IMR-90 (cell line): ENCODE measurements around the gene IFNGR1. TPM values are rescaled to one million over a fixed set of nuclear protein-coding genes. Genes with fewer than 3 reads are reported as not detected.

Experiments used
- ATAC-seq: fragments of 200-7000 bp; cut with Tn5 transposase; 2 replicates; pipeline ENCODE4 v1.9.1; 2020; ENCODE audit warnings: low read depth, mild to moderate bottlenecking, moderate library complexity
- BruUV-seq: library from RNA; stranded (reverse); fragments of 400-500 nt; replicated peaks from 2 replicates; lab custom pipeline; 2021; lab: Mats Ljungman, UMichigan
- CTCF ChIA-PET: fragments of 300-600 bp; formaldehyde crosslinking; extraction: SDS; loops from one replicate; lab custom pipeline; 2021; ENCODE audit warnings: antibody characterized with exemption; lab: Yijun Ruan, JAX
- POLR2A ChIA-PET: fragments of 300-600 bp; sonication (Branson Sonifier 250); formaldehyde crosslinking; loops from one replicate; lab custom pipeline; 2022; ENCODE audit warnings: antibody characterized with exemption; ENCODE audit not compliant: unreplicated experiment; lab: Charles Lee
- DNase-seq: peaks from one replicate; pipeline ENCODE4 v3.0.0; 2013
- H2AFZ ChIP-seq: replicated peaks from 2 replicates; pipeline ENCODE3; 2013; ENCODE audit warnings: low read length, mild to moderate bottlenecking; ENCODE audit not compliant: poor library complexity
- H2AK5ac ChIP-seq: 2 replicates; pipeline ENCODE4 v1.6.1; 2013; ENCODE audit warnings: low read depth, low read length, inconsistent platforms
- H2AK9ac ChIP-seq: replicated peaks from 2 replicates; pipeline ENCODE3; 2013; ENCODE audit warnings: mild to moderate bottlenecking, low read depth, low read length, moderate library complexity; ENCODE audit not compliant: poor library complexity
- H2BK120ac ChIP-seq: 2 replicates; pipeline ENCODE4 v1.6.1; 2013; ENCODE audit warnings: low read depth, low read length, inconsistent platforms
- H2BK15ac ChIP-seq: 3 replicates; pipeline ENCODE4 v1.6.1; 2013; ENCODE audit warnings: low read depth, low read length, inconsistent platforms
- H2BK20ac ChIP-seq: 2 replicates; pipeline ENCODE4 v1.6.1; 2013; ENCODE audit warnings: low read depth, mild to moderate bottlenecking, inconsistent platforms, low read length, moderate library complexity
- H2BK5ac ChIP-seq: 2 replicates; pipeline ENCODE4 v1.6.1; 2013; ENCODE audit warnings: mild to moderate bottlenecking, low read depth, low read length, inconsistent platforms; ENCODE audit not compliant: poor library complexity, severe bottlenecking
- H3K14ac ChIP-seq: replicated peaks from 2 replicates; pipeline ENCODE4 v1.6.1; 2013; ENCODE audit warnings: low read depth, low read length, inconsistent platforms
- H3K18ac ChIP-seq: 2 replicates; pipeline ENCODE4 v1.6.1; 2013; ENCODE audit warnings: low read depth, low read length, control low read depth
- H3K23ac ChIP-seq: 2 replicates; pipeline ENCODE4 v1.6.1; 2013; ENCODE audit warnings: low read depth, low read length, inconsistent platforms
- H3K27ac ChIP-seq: 2 replicates; pipeline ENCODE4 v1.5.1; 2013; ENCODE audit warnings: mild to moderate bottlenecking, control low read depth, low read length; ENCODE audit not compliant: insufficient read depth
- H3K27me3 ChIP-seq: 2 replicates; pipeline ENCODE4 v1.6.1; 2013; ENCODE audit warnings: low read length; ENCODE audit not compliant: control insufficient read depth, insufficient read depth
- H3K36me3 ChIP-seq: 2 replicates; pipeline ENCODE4 v1.6.1; 2013; ENCODE audit warnings: low read length, mixed read lengths; ENCODE audit not compliant: control insufficient read depth, insufficient read depth
- H3K4ac ChIP-seq: 2 replicates; pipeline ENCODE4 v1.6.1; 2013; ENCODE audit warnings: low read depth, low read length, inconsistent platforms
- H3K4me1 ChIP-seq: 2 replicates; pipeline ENCODE4 v1.6.1; 2013; ENCODE audit warnings: low read length, mixed read lengths; ENCODE audit not compliant: control insufficient read depth, insufficient read depth
- H3K4me2 ChIP-seq: 2 replicates; pipeline ENCODE4 v1.6.1; 2013; ENCODE audit warnings: low read depth, mild to moderate bottlenecking, control low read depth, low read length, moderate library complexity
- H3K4me3 ChIP-seq: 2 replicates; pipeline ENCODE4 v1.5.1; 2013; ENCODE audit warnings: low read depth, mild to moderate bottlenecking, control low read depth, low read length, moderate library complexity; ENCODE audit not compliant: insufficient read depth
- H3K56ac ChIP-seq: 2 replicates; pipeline ENCODE4 v1.6.1; 2013; ENCODE audit warnings: low read length, inconsistent platforms; ENCODE audit not compliant: insufficient read depth; ENCODE audit errors: extremely low read depth
- H3K79me1 ChIP-seq, 2 experiments: 2 replicates each; pipeline ENCODE4 v1.6.1; 2013; ENCODE audit warnings: low read length in 2 of 2, inconsistent platforms in 1 of 2, low read depth in 1 of 2
- H3K9ac ChIP-seq: 2 replicates; pipeline ENCODE4 v1.6.1; 2013; ENCODE audit warnings: low read depth, low read length, control low read depth
- H3K9me1 ChIP-seq: 2 replicates; pipeline ENCODE4 v1.6.1; 2013; ENCODE audit warnings: low read length, inconsistent platforms; ENCODE audit not compliant: insufficient read depth
- H3K9me3 ChIP-seq: 2 replicates; pipeline ENCODE4 v1.6.1; 2013; ENCODE audit warnings: low read length; ENCODE audit not compliant: control insufficient read depth, insufficient read depth
- H4K20me1 ChIP-seq: 2 replicates; pipeline ENCODE4 v1.6.1; 2013; ENCODE audit warnings: low read length, inconsistent platforms; ENCODE audit not compliant: insufficient read depth
- H4K5ac ChIP-seq: 2 replicates; pipeline ENCODE4 v1.6.1; 2013; ENCODE audit warnings: mild to moderate bottlenecking, low read depth, low read length, control low read depth
- H4K8ac ChIP-seq, 2 experiments: 2 replicates each; pipeline ENCODE4 v1.6.1; 2013; ENCODE audit warnings: low read depth in 2 of 2, low read length in 2 of 2, control low read depth in 1 of 2, inconsistent platforms in 1 of 2
- H4K91ac ChIP-seq: 2 replicates; pipeline ENCODE4 v1.6.1; 2013; ENCODE audit warnings: low read depth, low read length, inconsistent platforms; ENCODE audit not compliant: insufficient read depth
- BHLHE40 ChIP-seq: fragments of 150-350 bp; IDR thresholded peaks from 2 replicates; pipeline ENCODE4 v1.6.1; 2016; ENCODE audit warnings: mild to moderate bottlenecking, low read depth, low read length
- CEBPB ChIP-seq: IDR thresholded peaks from 2 replicates; pipeline ENCODE4 v1.6.1; 2012; ENCODE audit warnings: low read depth, low read length, improper control_type of control experiment
- CHD1 ChIP-seq: IDR thresholded peaks from 2 replicates; pipeline ENCODE4 v1.6.1; 2012; ENCODE audit warnings: low read depth, low read length, improper control_type of control experiment
- CTCF ChIP-seq: conservative IDR thresholded peaks from 2 replicates; pipeline ENCODE4 v1.5.1; 2012; ENCODE audit warnings: mild to moderate bottlenecking, low read depth, low read length, improper control_type of control experiment
- ELK1 ChIP-seq: fragments of 150-350 bp; IDR thresholded peaks from 2 replicates; pipeline ENCODE4 v1.6.1; 2016; ENCODE audit warnings: low read depth, mild to moderate bottlenecking, low read length, moderate library complexity, borderline replicate concordance
- FOS ChIP-seq: fragments of 150-350 bp; IDR thresholded peaks from 2 replicates; pipeline ENCODE4 v1.6.1; 2016; ENCODE audit warnings: low read depth, low read length
- MAFK ChIP-seq: IDR thresholded peaks from 2 replicates; pipeline ENCODE4 v1.6.1; 2012; ENCODE audit warnings: low read depth, low read length, improper control_type of control experiment
- MAZ ChIP-seq: IDR thresholded peaks from 2 replicates; pipeline ENCODE4 v1.6.1; 2012; ENCODE audit warnings: low read depth, mild to moderate bottlenecking, low read length, improper control_type of control experiment, moderate library complexity, borderline replicate concordance
- MXI1 ChIP-seq: IDR thresholded peaks from 2 replicates; pipeline ENCODE4 v1.6.1; 2012; ENCODE audit warnings: low read depth, mild to moderate bottlenecking, low read length, moderate library complexity, borderline replicate concordance
- NFE2L2 ChIP-seq: fragments of 150-350 bp; IDR thresholded peaks from 2 replicates; pipeline ENCODE4 v1.6.1; 2016; ENCODE audit warnings: low read depth, mild to moderate bottlenecking, low read length
- POLR2A ChIP-seq: IDR thresholded peaks from 2 replicates; pipeline ENCODE4 v1.6.1; 2012; ENCODE audit warnings: mild to moderate bottlenecking, low read depth, low read length
- RAD21 ChIP-seq: IDR thresholded peaks from 2 replicates; pipeline ENCODE4 v1.6.1; 2012; ENCODE audit warnings: low read length, improper control_type of control experiment
- RCOR1 ChIP-seq: IDR thresholded peaks from 2 replicates; pipeline ENCODE4 v1.6.1; 2012; ENCODE audit warnings: mild to moderate bottlenecking, low read length, improper control_type of control experiment; ENCODE audit not compliant: insufficient replicate concordance
- RFX5 ChIP-seq: IDR thresholded peaks from 2 replicates; pipeline ENCODE4 v1.8.0; 2012; ENCODE audit warnings: low read depth, mild to moderate bottlenecking, low read length, moderate library complexity
- SMC3 ChIP-seq: fragments of 150-350 bp; IDR thresholded peaks from 2 replicates; pipeline ENCODE4 v1.6.1; 2016; ENCODE audit warnings: low read depth, mild to moderate bottlenecking, antibody characterized with exemption, low read length, moderate library complexity
- USF2 ChIP-seq: fragments of 150-350 bp; IDR thresholded peaks from 2 replicates; pipeline ENCODE4 v1.6.1; 2017; ENCODE audit warnings: mild to moderate bottlenecking, antibody characterized with exemption, low read length, low read depth
- WGBS, 2 experiments: methylation state at CpG; one replicate each; pipeline versions ENCODE4 v1.1.5 to v1.1.7; 2013; ENCODE audit warnings: missing lambda C conversion rate in 2 of 2; ENCODE audit not compliant: insufficient read length in 1 of 2; ENCODE audit errors: extremely low coverage in 2 of 2; 5-methylcytosine and 5-hydroxymethylcytosine counted together
- dilution Hi-C: fragments of 300-500 bp; cut with HindIII; formaldehyde crosslinking; loops from one replicate; pipeline ENCODE4 v1.14.3; 2018; ENCODE audit warnings: low sequenced_read_pairs; ENCODE audit not compliant: unreplicated experiment
- in situ Hi-C: fragments of 300-500 bp; cut with MboI; formaldehyde crosslinking; loops from 3 replicates; pipeline ENCODE4 v1.14.3; 2019; ENCODE audit warnings: low sequenced_read_pairs, inconsistent platforms, mixed read lengths
- intact Hi-C: fragments of 100-400 bp; cut with micrococcal nuclease; formaldehyde crosslinking; loops from 2 replicates; pipeline ENCODE4 v1.10.0; 2022
- polyA plus RNA-seq, 3 experiments: library from polyadenylated mRNA; depleted of rRNA; stranded (reverse); fragments of >200 nt; gene quantifications; 2 replicates each; pipeline ENCODE4 v1.2.3, GENCODE V29; 2012; ENCODE audit warnings: low replicate concordance in 1 of 3
- total RNA-seq: library from RNA; depleted of rRNA; stranded (reverse); fragments of >200 nt; gene quantifications from 2 replicates; pipeline ENCODE4 v1.2.3, GENCODE V29; 2012

The IFNGR1 gene
- total and polyA plus RNA-seq, 2 of the 4 experiments (the other 2 are of a cell fraction), result 19.1 to 25.6 TPM

GRCh38 chr6:137260217-137260616, 41.0 kb upstream of the IFNGR1 start:
- H3K36me3 ChIP-seq, result no peaks in the 10 kb centered on the region
- H3K9ac ChIP-seq, result no peak overlapping the region
- BruUV-seq, result no TSS peak
- POLR2A ChIA-PET, result no interaction called here
- TF ChIP-seq SMC3 (no peak), POLR2A (no peak), NFE2L2 (no peak), USF2 (no peak), CTCF (no peak), CEBPB (no peak), MXI1 (no peak), ELK1 (no peak), CHD1 (no peak), RCOR1 (no peak), BHLHE40 (no peak), RAD21 (no peak), MAZ (no peak), RFX5 (no peak), FOS (no peak), MAFK (no peak)
- H2AK5ac ChIP-seq, result no peak overlapping the region
- intact Hi-C loops (no loop called here), dilution Hi-C loops (no loop called here), in situ Hi-C loops (no loop called here)
- H3K27ac ChIP-seq, result no peak overlapping the region
- no peaks in the 10 kb centered on the region for H3K9me1 ChIP-seq
- no peak overlapping the region for H3K56ac ChIP-seq
- CTCF ChIA-PET, result no interaction called here
- ATAC-seq (no peak), DNase-seq (no peak)
- H3K4ac ChIP-seq, result no peak overlapping the region
- peaks cover 6% of the 10 kb centered on the region; the same call in 1 of the 2 replicates for H3K27me3 ChIP-seq
- no peak overlapping the region for H2BK120ac ChIP-seq
- H3K23ac ChIP-seq, result no peak overlapping the region
- no peak overlapping the region for H4K91ac ChIP-seq
- H2BK20ac ChIP-seq, result no peak overlapping the region
- H3K4me1 ChIP-seq, result peaks cover 2% of the 10 kb centered on the region; the same call in 1 of the 2 replicates
- H3K79me1 ChIP-seq, result no peaks in the 10 kb centered on the region
- H3K14ac ChIP-seq, result no peak overlapping the region
- no peak overlapping the region for H3K4me3 ChIP-seq
- H3K18ac ChIP-seq, result no peak overlapping the region
- no peaks in the 10 kb centered on the region for H4K20me1 ChIP-seq
- H2BK5ac ChIP-seq, result no peak overlapping the region
- no peak overlapping the region; the same call in 2 of the 3 replicates for H2BK15ac ChIP-seq
- H4K8ac ChIP-seq, result no peak overlapping the region
- H2AFZ ChIP-seq, result no peak overlapping the region
- H2AK9ac ChIP-seq, result no peak overlapping the region
- H4K5ac ChIP-seq, result no peak overlapping the region
- WGBS, 2 experiments, result no CpG with 5 or more reads among the region's 6 CpGs
- no peak overlapping the region for H3K4me2 ChIP-seq
- peaks cover 2% of the 10 kb centered on the region; the same call in 1 of the 2 replicates for H3K9me3 ChIP-seq
